ENCODE measurements around the gene AGTRAP. TPM values are rescaled to one million over a fixed set of nuclear protein-coding genes. Genes with fewer than 3 reads are reported as not detected.

AGTRAP gene
- total and polyA plus RNA-seq, 2 of the 8 experiments (the other 6 are each of a cell fraction or from before 2014, with no cell fraction given), result 69.7 to 192 TPM

DNA sequence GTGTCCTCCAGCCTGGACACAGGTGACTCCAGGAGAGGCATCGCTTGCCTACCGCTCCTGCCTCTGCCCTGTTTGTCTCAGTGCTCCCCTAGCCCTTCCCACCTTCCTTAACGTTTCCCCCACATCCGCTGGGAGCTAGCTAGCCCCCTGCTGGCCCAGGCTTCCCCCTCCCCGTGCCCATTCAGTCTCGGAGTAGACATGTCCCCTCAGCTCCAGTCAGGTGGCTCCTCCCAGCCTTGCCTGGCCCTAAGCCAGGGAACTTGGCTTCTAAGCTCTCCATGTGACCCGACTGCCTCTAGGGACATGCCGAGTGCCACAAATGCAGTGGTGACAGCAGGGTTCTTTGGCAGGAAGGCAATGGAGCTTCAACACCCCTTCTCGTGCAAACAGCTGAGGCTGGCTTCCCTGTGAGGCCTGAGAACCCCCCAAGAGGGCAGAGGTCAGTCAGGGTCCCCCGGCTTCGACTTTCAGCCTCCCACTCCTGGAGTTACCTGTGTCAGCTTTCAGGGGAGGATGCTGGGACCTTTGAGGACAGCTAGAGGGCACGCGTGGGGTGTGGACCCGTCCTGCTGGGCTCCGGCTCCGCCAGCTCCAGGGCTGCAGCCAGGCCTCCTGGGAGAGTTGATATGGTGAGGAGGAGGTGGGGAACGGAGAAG is 28.2 kb upstream of the AGTRAP start:
- no peaks in the 10 kb centered on the region for H4K20me1 ChIP-seq (replicated peaks in 1 of 2; ENCODE audit: control insufficient read depth in 1 of 2, insufficient read depth in 2 of 2, low read length in 2 of 2)
- H2BK15ac ChIP-seq (ENCODE audit: low read length), result peak overlapping the region; percentile 48; the same call in 1 of the 2 replicates
- H2BK20ac ChIP-seq (ENCODE audit: low read length), result peak overlapping the region; percentile 75; the same call in 1 of the 2 replicates
- peaks cover 0 to 4% (median 2%) of the 10 kb centered on the region in 4 experiments; a peak in 5 of 8 replicates for H3K36me3 ChIP-seq (ENCODE audit: control insufficient read depth in 2 of 4, insufficient read depth in 4 of 4, low read length in 3 of 4)
- DNase-seq (ENCODE audit: low read depth in 1 of 2, low spot score in 2 of 2), result no peak
- H3K18ac ChIP-seq (ENCODE audit: extremely low read depth, low read length), result no peak overlapping the region; the same call in 1 of the 2 replicates
- no peaks in the 10 kb centered on the region for H3K23me2 ChIP-seq (ENCODE audit: low read depth, low read length)
- no peak overlapping the region for H3K27ac ChIP-seq (ENCODE audit: low read depth, low read length)
- H3K23ac ChIP-seq (ENCODE audit: insufficient read length), result no peak overlapping the region
- H2BK5ac ChIP-seq (ENCODE audit: low read depth, low read length), result peak overlapping the region; percentile 89; the same call in 1 of the 2 replicates
- H3K4me2 ChIP-seq (ENCODE audit: insufficient read depth in 1 of 2, low read depth in 2 of 2, low read length in 2 of 2), result peak overlapping the region in 1 of 2 experiments; percentile 23; a peak in 1 of 4 replicates
- no peaks in the 10 kb centered on the region for H3K27me3 ChIP-seq (replicated peaks in 1 of 4; ENCODE audit: control insufficient read depth in 3 of 4, extremely low read depth in 1 of 4, insufficient read depth in 3 of 4, low read length in 3 of 4)
- no peak overlapping the region for H2AFZ ChIP-seq (ENCODE audit: low read length)
- peak overlapping the region; percentile 58 for H2BK120ac ChIP-seq (replicated peaks; ENCODE audit: low read depth, low read length)
- H2BK12ac ChIP-seq (ENCODE audit: low read depth, low read length), result peak overlapping the region; percentile 32; the same call in 1 of the 2 replicates
- peaks cover 7 to 36% (median 26%) of the 10 kb centered on the region in 4 experiments for H3K4me1 ChIP-seq (replicated peaks in 1 of 4; ENCODE audit: control insufficient read depth in 3 of 4, insufficient read depth in 4 of 4, low read length in 3 of 4)
- H2AK5ac ChIP-seq (ENCODE audit: low read depth, low read length), result peak overlapping the region; percentile 11; the same call in 1 of the 2 replicates
- no peak overlapping the region for H3K56ac ChIP-seq (replicated peaks; ENCODE audit: insufficient read length, low read depth, low read length)
- H3K79me2 ChIP-seq (ENCODE audit: control insufficient read depth in 1 of 2, insufficient read depth in 2 of 2, low read length in 2 of 2), result no peaks in the 10 kb centered on the region; a peak in 1 of 4 replicates
- no peak for FAIRE-seq
- no peaks in the 10 kb centered on the region for H3K9me3 ChIP-seq (ENCODE audit: insufficient read depth in 2 of 2, low read depth in 1 of 2, low read length in 1 of 2)
- H3K4me3 ChIP-seq (ENCODE audit: extremely low read depth in 1 of 4, insufficient read depth in 2 of 4, low read depth in 3 of 4, low read length in 4 of 4), result no peak overlapping the region
- WGBS, 2 experiments (ENCODE audit: extremely low coverage in 1 of 2, insufficient coverage in 1 of 2, insufficient read length in 1 of 2, insufficient replicate concordance in 2 of 2, low coverage in 1 of 2, low lambda C conversion rate in 2 of 2, missing lambda C conversion rate in 1 of 2), result 79% methylated on average over 16 of the region's 17 CpGs; no CpG with 5 or more reads in 1 of the 2 experiments
- no peak overlapping the region for H4K5ac ChIP-seq (ENCODE audit: insufficient read length, low read depth, low read length)
- ChIA-PET POLR2A (ENCODE audit: partially characterized antibody) (interaction anchor here (0.7 to 14.6 kb wide), 14 partner anchors 12 to 79 kb away, joined by 3 to 329 read pairs (median 4); partner anchors contain the start of genes DRAXIN, FBXO6 and MAD2L2), CTCF (ENCODE audit: partially characterized antibody) (interaction anchor here (0.8 to 11.1 kb wide), 16 partner anchors 9 to 79 kb away, joined by 3 to 266 read pairs (median 7); partner anchors contain the start of genes DRAXIN, FBXO6 and MAD2L2)
- H4K91ac ChIP-seq (replicated peaks; ENCODE audit: insufficient read length, low read length), result peak overlapping the region; percentile 14
- H3K9ac ChIP-seq (replicated peaks in 1 of 4; ENCODE audit: extremely low read depth in 1 of 4, low read depth in 3 of 4, low read length in 3 of 4), result no peak overlapping the region
- H3K14ac ChIP-seq (ENCODE audit: insufficient read length), result no peak overlapping the region
- H3K4ac ChIP-seq (replicated peaks; ENCODE audit: insufficient read length, low read depth, low read length), result peak overlapping the region; percentile 10
- H4K8ac ChIP-seq (ENCODE audit: extremely low read depth, insufficient read depth, low read length), result peak overlapping the region; percentile 39; the same call in 1 of the 2 replicates
- H3K79me1 ChIP-seq (ENCODE audit: low read depth, low read length), result peaks cover 3% of the 10 kb centered on the region; the same call in 1 of the 2 replicates
- no peak for TF ChIP-seq GABPA (IDR thresholded peaks at IDR 0.05; ENCODE audit: borderline replicate concordance, insufficient read depth, low read length)
- no peak for TF ChIP-seq CREB1 (IDR thresholded peaks at IDR 0.05)
- TF ChIP-seq EZH2 (IDR thresholded peaks at IDR 0.05; ENCODE audit: low read depth, low read length, severe bottlenecking), result no peak
- TF ChIP-seq RBBP5 (IDR thresholded peaks at IDR 0.05; ENCODE audit: borderline replicate concordance, low read depth, low read length), result no peak
- no peak for TF ChIP-seq RNF2 (IDR thresholded peaks at IDR 0.05; ENCODE audit: borderline replicate concordance, low read depth, low read length, missing control alignments, poor library complexity, severe bottlenecking)
- TF ChIP-seq BRCA1 (IDR thresholded peaks at IDR 0.05; ENCODE audit: low read depth, low read length), result no peak
- TF ChIP-seq E2F6 (IDR thresholded peaks at IDR 0.05), result no peak

All from H1 (cell line).